Measurements from ENCODE around the gene PPDPF. TPM values are rescaled to one million over a fixed set of nuclear protein-coding genes. Genes with fewer than 3 reads are reported as not detected.

The PPDPF gene
- total RNA-seq, 4 donors from 2014 or later = 151 to 352 (median 299) TPM

- H3K9me3 ChIP-seq = no peaks in the 10 kb centered on the region
- H3K27me3 ChIP-seq = peaks cover 38% of the 10 kb centered on the region
- no peak for DNase-seq (ENCODE audit: low spot score in 2 of 2)
- TF ChIP-seq POLR2AphosphoS5 (IDR thresholded peaks at IDR 0.05) (no peak), EP300 (IDR thresholded peaks at IDR 0.05) (no peak), CTCF (IDR thresholded peaks at IDR 0.05) (no peak), POLR2A (IDR thresholded peaks at IDR 0.05) (no peak)
- WGBS = 50% methylated on average over 9 of the region's 9 CpGs
- no peaks in the 10 kb centered on the region for H3K36me3 ChIP-seq
- H3K4me3 ChIP-seq = no peak overlapping the region
- no peak overlapping the region for H3K27ac ChIP-seq
- peaks cover 29% of the 10 kb centered on the region for H3K4me1 ChIP-seq
These were observed 30.5 kb downstream of the PPDPF start for GRCh38 chr20:63551068-63551467.

GRCh38 chr20:63552481-63553249, 32.1 kb downstream of the PPDPF start:
- TF ChIP-seq CTCF (IDR thresholded peaks at IDR 0.05) = no peak
- TF ChIP-seq POLR2A (IDR thresholded peaks at IDR 0.05) = no peak
- TF ChIP-seq EP300 (IDR thresholded peaks at IDR 0.05) = no peak
- no peak for TF ChIP-seq POLR2AphosphoS5 (IDR thresholded peaks at IDR 0.05)
- Histone ChIP-seq H3K4me1 (peaks cover 26% of the 10 kb centered on the region), H3K27me3 (peaks cover 23% of the 10 kb centered on the region), H3K27ac (no peak overlapping the region), H3K36me3 (no peaks in the 10 kb centered on the region), H3K4me3 (no peak overlapping the region), H3K9me3 (no peaks in the 10 kb centered on the region)
- WGBS = 35% methylated on average over 14 of the region's 15 CpGs
- no peak for DNase-seq (ENCODE audit: low spot score in 2 of 2)

GRCh38 chr20:63553251-63553932, 32.8 kb downstream of the PPDPF start:
- peak; percentile 94 to 95 for DNase-seq (ENCODE audit: low spot score in 2 of 2)
- Histone ChIP-seq H3K27ac (no peak overlapping the region), H3K9me3 (no peaks in the 10 kb centered on the region), H3K4me1 (peaks cover 24% of the 10 kb centered on the region), H3K27me3 (peaks cover 16% of the 10 kb centered on the region), H3K36me3 (no peaks in the 10 kb centered on the region), H3K4me3 (peak overlapping the region; percentile 57)
- TF ChIP-seq EP300 (IDR thresholded peaks at IDR 0.05) (no peak), CTCF (IDR thresholded peaks at IDR 0.05) (no peak), POLR2A (IDR thresholded peaks at IDR 0.05) (no peak), POLR2AphosphoS5 (IDR thresholded peaks at IDR 0.05) (no peak)
- 0% methylated on average over 10 of the region's 37 CpGs for WGBS

GRCh38 chr20:63553933-63554290, 33.3 kb downstream of the PPDPF start, which contains the start of gene FNDC11:
Gene FNDC11 (plus strand): TSS chr20:63554159. CDS start chr20:63555664, 1,505 bp downstream.
- TF ChIP-seq EP300 (IDR thresholded peaks at IDR 0.05) = no peak
- TF ChIP-seq CTCF (IDR thresholded peaks at IDR 0.05) = no peak
- no peak for TF ChIP-seq POLR2AphosphoS5 (IDR thresholded peaks at IDR 0.05)
- no peak for TF ChIP-seq POLR2A (IDR thresholded peaks at IDR 0.05)
- H3K27ac ChIP-seq = no peak within 1 kb of the TSS

More at GRCh38 chr20:63553933-63554290, 33.3 kb downstream of the PPDPF start, which contains the start of gene FNDC11:
- Histone ChIP-seq H3K4me3 (peak within 1 kb of the TSS; percentile 57), H3K4me1 (peaks cover 24% of the 10 kb centered on the region), H3K9me3 (no peaks in the 10 kb centered on the region), H3K27me3 (peaks cover 11% of the 10 kb centered on the region), H3K36me3 (peaks cover 3% of the 10 kb centered on the region)
- WGBS = 3% methylated on average over 31 of the region's 34 CpGs
- DNase-seq (ENCODE audit: low spot score in 2 of 2) = no peak

All from suprapubic skin (tissue), 4 donors.